Middle frontal gyrus (tissue), 1 donor: ENCODE measurements around the gene CD300LB.
"Not testable (repeated sequence)": the region's sequence is repeated elsewhere in the genome, so short reads cannot be mapped to it uniquely, and the experiment has no call there.

ENCODE experiments used
- DNase-seq: peaks from one replicate; pipeline ENCODE4 v3.0.0-alpha.2; 2015; ENCODE audit warnings: low spot score; ENCODE audit errors: extremely low spot score

The CD300LB gene

GRCh38 chr17:74525781-74526288 is 5.4 kb downstream of the CD300LB start:
- no peak for DNase-seq

GRCh38 chr17:74525465-74525725 is 5.9 kb downstream of the CD300LB start:
- DNase-seq, result no peak

- DNase-seq, result no peak
Measured at GRCh38 chr17:74524653-74525464, 6.4 kb downstream of the CD300LB start.

DNA sequence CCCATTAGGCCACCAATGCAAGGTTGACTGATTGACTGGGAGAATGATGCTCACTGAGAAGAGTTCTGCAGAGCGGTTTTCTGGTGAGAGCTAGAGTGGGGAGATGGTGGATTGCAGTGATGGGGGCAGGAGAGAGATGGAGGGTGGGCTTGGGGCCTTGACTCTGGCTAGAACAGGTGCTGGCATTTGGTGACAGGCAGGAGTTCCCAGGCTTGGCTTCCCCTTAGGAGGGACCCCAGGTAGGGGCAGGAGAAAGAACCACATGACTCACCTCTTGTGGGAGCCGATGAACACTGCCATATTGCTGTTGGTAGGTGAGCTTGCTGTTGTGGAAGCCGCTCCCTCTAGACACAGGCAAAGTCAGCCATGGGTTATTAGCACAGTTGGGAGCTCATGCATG is 8.0 kb downstream of the CD300LB start:
- DNase-seq, result no peak

DNA sequence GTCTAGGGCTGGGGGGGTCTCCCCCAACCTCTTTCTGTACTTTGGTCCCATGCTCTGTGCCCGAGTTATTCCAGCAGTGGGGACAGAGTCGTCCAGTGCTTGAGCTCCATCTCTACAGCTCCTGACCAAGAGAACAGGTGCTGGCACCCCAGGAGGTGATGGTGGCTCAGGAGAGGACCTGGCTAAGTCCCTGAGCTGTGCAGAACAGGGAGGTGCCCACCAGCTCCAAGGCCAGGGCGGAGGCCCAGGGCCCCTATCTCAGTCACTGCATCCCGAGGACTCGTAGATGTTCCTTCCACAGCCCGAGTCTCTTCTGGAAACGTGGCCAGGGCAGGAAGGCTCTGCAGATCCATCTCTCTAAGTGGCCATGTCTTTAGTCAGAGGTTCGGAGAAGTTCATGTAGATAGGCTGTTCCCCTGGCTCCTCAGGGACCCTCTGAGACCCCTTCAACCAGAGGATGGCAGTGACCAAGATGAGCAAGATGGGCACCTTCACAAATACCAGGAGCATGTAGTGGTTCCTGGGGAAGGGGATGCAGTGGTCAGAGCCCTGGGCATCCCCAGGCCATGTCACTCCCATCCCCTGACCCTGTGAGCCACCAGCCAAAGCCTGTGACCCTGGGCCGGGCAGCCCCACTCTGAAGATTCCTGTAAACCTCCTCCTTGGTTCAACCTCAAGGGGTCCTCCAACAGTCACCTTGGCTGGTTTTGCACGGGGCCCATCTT is 8.7 kb downstream of the CD300LB start:
- no peak for DNase-seq

GRCh38 chr17:74521701-74522201 is 9.5 kb downstream of the CD300LB start:
- DNase-seq, result no peak

- no peak for DNase-seq
Measured at GRCh38 chr17:74520790-74521480, 10.3 kb downstream of the CD300LB start.

DNA sequence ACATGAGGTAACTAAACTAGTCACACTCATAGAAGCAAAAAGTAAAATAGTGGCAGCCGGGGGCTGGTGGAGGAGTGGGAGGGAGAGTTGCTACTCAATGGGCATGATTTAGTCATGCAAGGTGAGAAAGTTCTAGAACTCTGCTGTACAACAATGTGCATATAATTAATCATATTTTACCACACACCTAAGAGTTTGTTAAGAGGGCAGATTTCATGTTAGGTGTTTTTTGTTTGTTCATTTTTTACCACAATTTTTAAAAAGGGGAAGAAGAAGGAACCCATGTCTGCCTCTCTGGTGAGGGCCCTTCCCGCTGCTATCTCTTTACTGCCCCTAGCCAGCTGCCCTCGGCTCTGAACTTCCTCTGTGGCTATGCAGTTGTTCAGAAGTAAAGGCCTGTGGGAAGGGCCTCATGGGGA is 11.2 kb downstream of the CD300LB start:
- no peak for DNase-seq

- not testable (repeated sequence) for DNase-seq
Measured at GRCh38 chr17:74518413-74518981, 12.8 kb downstream of the CD300LB start.

GRCh38 chr17:74516561-74517328 is 14.5 kb downstream of the CD300LB start:
- no peak for DNase-seq

DNA sequence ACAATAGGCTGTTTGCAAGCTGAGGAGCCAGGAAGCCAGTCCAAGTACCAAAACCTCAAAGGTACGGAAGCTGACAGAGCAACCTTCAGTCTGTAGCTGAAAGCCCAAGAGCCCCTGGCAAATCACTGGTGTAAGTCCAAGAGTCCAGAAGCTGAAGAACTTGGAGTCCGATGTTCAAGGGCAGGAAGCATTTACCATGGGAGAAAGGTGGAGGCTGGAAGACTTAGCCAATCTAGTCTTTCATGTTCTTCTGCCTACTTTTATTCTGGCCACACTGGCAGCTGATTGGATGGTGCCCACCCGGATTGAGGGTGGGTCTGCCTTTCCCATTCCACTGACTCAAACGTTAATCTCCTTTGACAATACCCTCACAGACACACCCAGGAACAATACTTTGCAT is 15.3 kb downstream of the CD300LB start:
- DNase-seq, result no peak

- DNase-seq, result no peak
Measured at GRCh38 chr17:74514632-74515334, 16.5 kb downstream of the CD300LB start.

GRCh38 chr17:74513987-74514631 is 17.2 kb downstream of the CD300LB start:
- DNase-seq, result no peak

- no peak for DNase-seq
Measured at GRCh38 chr17:74512624-74513091, 18.6 kb downstream of the CD300LB start.

DNA sequence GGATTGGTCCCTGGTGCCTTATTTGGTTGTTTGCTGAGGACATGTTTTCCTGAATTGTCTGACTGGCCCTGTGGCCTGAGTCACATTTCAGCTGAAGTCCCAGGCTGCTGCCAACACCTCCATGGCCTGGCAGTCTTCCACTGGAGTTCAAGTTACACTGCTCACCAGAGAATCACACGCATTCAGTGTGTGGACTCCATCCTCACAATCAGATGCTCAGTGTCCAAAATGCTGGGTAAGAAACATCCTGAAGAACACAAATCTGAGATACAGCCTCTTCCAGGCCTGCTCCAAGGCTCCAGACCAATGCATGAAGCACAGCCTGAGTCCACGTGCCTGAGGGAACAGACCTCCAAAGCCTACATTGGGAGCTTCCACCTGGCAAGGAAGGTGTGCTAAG is 19.2 kb downstream of the CD300LB start:
- DNase-seq, result no peak

- no peak for DNase-seq
Measured at GRCh38 chr17:74508156-74508555, 23.1 kb downstream of the CD300LB start.

- not testable (repeated sequence) for DNase-seq
Measured at GRCh38 chr17:74503949-74504348, 27.3 kb downstream of the CD300LB start.

DNA sequence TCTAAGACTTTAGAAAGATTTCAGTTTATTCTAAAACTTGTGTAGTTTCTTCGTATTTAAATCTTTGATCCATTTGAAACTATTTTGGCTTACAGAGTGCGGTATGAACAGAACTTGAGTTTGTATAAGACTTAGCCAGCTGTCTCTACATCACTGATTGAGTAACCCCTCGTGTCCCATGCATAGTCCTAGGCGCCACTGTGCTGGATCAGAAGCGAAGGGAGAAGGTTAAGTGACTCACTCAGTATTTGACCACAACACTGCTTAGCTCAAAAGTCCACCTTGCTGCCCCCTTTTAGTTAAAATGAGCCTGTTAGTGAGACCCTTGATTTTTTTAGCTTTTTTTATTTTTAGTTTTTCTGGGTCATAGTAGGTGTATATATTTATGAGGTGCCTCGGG is 28.4 kb downstream of the CD300LB start:
- no peak for DNase-seq

- no peak for DNase-seq
Measured at GRCh38 chr17:74499992-74500391, 31.3 kb downstream of the CD300LB start.

DNA sequence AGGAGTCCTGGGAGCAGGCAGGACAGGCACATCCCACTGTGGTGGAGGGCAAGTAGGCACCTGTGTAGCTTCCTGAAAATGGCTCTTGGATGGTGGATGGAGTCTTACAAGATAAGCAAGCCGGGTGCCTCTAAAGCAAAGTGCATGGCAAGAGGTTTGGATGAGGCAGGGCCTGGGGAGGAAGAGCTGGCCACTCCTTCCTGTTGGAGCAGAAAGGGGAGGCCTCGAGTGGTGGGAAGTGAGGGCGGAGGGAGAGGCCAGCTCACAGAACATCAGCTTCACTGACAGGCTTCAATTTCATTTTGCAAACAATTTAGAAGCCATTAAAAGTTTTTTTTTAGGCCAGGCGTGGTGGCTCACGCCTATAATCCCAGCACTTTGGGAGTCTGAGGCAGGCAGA is 33.8 kb downstream of the CD300LB start:
- DNase-seq, result no peak
